ENCODE data around the gene ITSN2.
"Not testable (repeated sequence)": the region's sequence is repeated elsewhere in the genome, so short reads cannot be mapped to it uniquely, and the experiment has no call there.

ITSN2 gene

GRCh38 chr2:24360050-24360962 lies at the start of gene ITSN2:
ITSN2 (minus strand) TSS chr2:24360536; CDS start chr2:24328082, 32,454 bp downstream.
- peak; percentile 72 for DNase-seq (ENCODE audit: low read depth)

GRCh38 chr2:24409171-24409570 lies 48.8 kb upstream of the ITSN2 start:
- no peak for DNase-seq (ENCODE audit: low read depth)

GRCh38 chr2:24408704-24409103 lies 48.4 kb upstream of the ITSN2 start:
- DNase-seq (ENCODE audit: low read depth): not testable (repeated sequence)

DNA sequence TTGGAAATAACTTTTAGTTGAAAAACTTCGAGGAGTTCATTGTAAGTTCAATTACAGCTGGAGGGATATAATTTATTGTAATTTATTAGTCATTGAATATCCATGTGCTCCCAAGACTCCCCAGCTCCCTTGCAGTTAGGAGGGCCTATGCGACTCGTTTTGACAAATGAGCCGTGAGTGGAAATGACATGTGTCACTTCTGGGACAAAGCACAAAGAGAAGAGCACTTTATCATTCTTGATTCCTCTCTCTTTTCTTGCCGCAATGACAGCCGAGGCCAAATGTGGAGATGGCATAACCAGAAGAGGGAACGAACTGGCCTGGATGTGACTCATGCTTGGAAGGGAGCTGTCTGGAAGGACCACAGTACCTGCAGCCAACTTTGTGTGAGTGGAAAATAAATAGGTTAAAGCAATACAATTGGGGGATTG lies 44.2 kb upstream of the ITSN2 start:
- no peak for DNase-seq (ENCODE audit: low read depth)

- no peak for DNase-seq (ENCODE audit: low read depth)
Observed at GRCh38 chr2:24403832-24404212, 43.5 kb upstream of the ITSN2 start.

- no peak for DNase-seq (ENCODE audit: low read depth)
Observed at GRCh38 chr2:24403168-24403831, 43.0 kb upstream of the ITSN2 start.

- DNase-seq (ENCODE audit: low read depth): no peak
Observed at GRCh38 chr2:24402242-24403097, 42.1 kb upstream of the ITSN2 start.

- DNase-seq (ENCODE audit: low read depth): no peak
Observed at GRCh38 chr2:24400207-24400907, 40.0 kb upstream of the ITSN2 start.

GRCh38 chr2:24399434-24400206 lies 39.3 kb upstream of the ITSN2 start:
- DNase-seq (ENCODE audit: low read depth): no peak

- DNase-seq (ENCODE audit: low read depth): no peak
Observed at GRCh38 chr2:24394998-24395397, 34.7 kb upstream of the ITSN2 start.

DNA sequence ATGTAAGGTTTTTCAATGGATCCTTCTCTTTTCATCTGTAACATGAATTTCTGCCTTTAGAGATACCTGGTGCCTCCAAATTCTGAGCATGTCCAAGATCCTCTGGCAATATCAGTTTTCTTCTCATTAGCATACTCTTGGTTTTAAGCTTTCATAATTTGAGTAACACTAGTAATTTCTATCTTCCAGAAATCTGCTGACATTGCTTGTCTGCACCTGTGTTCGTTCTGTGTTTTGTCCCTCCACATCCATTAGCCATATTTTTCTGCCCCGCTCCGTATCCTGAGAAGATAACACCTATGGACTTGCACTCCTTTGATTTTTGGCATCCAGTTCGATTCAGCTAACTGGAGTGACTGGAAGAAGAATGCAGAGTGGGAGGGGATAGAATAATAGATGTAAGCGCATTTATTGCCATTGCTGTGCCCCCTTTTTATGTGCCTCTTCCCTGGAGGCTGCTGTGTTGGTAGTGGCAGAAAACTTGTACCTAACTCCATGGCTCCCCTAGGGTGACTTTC lies 32.3 kb upstream of the ITSN2 start:
- DNase-seq (ENCODE audit: low read depth): no peak

DNA sequence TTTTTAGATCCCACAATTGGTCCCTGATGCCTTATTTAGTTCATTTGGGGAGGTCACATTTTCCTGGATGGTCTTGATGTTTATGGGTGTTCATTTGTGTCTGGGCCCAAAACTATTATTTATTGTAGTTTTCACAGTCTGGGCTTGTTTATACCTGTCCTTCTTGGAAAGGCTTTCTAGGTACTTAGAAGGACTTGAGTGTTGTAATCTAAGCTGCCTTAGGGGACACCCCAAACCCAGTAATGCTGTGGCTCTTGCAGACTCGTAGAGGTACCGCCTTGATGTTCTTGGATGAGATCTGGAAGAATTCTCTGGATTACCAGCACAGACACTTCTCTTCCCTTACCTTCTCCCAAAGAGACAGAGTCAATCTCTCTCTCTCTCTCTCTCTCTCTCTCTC lies 25.0 kb upstream of the ITSN2 start:
- DNase-seq (ENCODE audit: low read depth): no peak

GRCh38 chr2:24382363-24383073 lies 22.2 kb upstream of the ITSN2 start:
- peak; percentile 46 for DNase-seq (ENCODE audit: low read depth)

DNA sequence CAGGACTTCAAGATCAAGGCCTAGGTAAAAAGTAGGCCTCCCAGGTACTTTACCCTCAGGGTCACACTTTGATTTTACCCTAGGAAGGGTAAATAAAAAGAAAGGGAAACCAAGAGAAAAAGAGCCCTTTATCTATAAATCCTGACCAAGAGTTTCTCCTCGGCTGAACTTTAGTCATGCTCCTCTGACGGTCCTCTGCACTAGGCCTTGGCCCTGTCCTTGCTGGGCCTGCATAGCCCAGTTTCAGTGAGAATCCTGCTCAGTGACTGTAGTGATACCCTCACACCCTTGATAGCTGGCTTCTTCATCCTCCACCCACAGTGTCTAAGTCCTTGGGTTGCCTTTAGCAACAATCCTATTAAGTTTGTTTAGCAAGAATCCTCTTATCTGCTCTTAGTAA lies 20.5 kb upstream of the ITSN2 start:
- no peak for DNase-seq (ENCODE audit: low read depth)

DNA sequence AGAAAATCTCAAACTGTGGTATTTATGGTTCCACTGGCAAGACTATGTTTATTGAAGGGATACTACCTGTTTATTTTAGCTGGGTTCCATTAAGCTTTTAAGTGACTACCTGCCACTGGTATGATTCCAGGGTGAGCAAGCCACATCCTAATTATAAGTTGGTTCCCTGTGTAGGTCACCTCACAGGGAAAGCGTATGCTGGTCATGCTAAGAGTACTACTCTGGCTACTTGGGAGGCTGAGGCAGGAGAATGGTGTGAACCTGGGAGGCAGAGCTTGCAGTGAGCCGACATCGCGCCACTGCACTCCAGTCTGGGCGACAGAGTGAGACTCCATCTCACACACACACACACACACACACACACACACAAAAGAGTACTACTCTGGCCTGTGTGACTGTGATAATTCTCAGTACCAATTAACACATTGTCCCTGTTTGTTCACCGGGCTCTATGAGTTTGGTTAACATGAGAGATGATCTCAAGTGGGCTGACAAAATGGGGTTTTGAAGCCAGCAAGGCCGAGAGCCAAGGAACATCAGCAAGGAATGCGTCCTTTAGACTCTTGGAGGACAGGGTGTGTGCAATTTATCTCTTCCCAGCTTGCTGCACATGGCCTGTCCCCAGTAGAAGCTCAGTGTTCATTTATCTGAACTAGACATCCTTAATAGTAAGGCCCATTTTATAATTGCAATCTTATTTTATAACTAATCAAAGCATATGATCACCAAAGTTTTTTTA lies 15.2 kb upstream of the ITSN2 start:
- no peak for DNase-seq (ENCODE audit: low read depth)

DNA sequence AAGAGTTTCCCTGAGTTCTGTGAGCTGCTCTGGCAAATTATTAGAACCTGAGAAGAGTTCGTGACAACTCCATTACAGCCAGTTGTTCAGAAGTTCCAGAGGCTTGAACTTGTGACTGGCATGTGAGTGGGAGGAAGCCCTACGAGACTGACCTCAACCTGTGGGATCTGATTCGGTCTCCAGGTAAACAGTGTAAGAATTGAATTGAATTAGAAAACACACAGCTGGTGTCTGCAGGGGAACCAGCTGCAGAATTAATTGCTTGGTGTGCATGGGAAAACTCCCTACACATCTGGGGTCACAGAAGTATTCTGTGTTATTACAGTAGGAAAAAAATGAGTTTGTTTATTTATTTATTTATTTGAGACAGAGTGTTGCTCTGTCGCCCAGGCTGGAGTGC lies 14.0 kb upstream of the ITSN2 start:
- DNase-seq (ENCODE audit: low read depth): no peak

DNA sequence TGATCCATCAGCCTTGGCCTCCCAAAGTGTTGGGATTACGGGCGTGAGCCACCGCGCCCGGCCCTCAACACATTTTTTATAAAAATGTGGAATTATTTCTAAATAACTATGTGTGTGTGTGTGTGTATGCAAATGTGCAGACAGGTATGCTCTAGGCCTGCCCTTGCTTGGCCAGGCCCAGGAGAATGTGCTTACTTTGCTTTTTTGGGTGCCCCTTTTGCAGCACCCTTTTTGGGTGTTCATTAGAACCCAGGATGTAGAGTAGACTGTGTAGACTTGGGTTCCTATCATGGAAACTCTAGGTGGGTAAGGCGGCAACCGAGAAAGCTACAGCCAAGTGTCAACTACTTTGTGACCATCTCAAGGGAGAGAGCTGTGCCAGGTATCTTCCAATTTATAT lies 11.7 kb upstream of the ITSN2 start:
- no peak for DNase-seq (ENCODE audit: low read depth)

DNA sequence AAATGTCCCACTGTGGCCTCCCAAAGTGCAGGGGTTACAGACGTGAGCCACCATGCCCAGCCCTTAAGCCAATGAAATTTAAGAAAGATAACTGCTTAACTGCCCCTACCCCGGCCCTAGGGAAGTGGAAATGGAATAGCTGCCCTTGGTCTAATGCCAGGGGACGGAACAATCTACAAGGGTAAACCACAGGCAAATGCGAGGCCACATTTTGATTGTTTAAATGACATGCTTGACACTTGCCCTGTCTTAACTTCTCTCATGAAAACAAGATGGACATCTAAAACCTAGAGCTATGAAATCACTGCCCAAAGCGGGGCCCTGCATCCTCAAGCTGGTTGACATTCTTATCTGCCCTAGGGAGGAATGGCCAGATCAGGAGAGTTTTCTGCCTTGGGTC lies 5.5 kb upstream of the ITSN2 start:
- no peak for DNase-seq (ENCODE audit: low read depth)

- DNase-seq (ENCODE audit: low read depth): no peak
Observed at GRCh38 chr2:24365051-24365450, 4.7 kb upstream of the ITSN2 start.
